ENCODE measurements around the gene ATP8A1. TPM values are rescaled to one million over a fixed set of nuclear protein-coding genes. Genes with fewer than 3 reads are reported as not detected.

ATP8A1 gene
- total RNA-seq, 6 donors from 2014 or later, result 39.5 to 264 (median 144) TPM

DNA sequence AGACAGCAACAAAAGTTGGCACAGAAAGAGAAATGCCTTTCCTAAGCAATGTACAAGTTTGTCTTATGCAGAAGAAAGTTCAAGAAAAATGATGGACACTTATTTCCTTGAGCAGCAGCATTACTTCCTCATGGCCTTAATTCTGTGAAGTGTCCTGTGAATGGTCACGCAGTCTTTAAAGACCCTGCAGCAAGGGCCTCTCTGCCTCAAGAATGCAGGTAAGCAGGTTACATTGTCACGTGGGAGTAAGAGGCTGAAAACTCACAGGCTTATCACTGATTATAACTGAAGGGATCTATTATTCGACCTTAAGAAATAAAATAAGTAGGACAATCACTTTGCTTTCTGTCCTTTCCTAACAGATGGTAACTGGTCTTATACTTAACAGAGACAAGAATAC is 109.1 kb downstream of the ATP8A1 start:
- Histone ChIP-seq H3K27ac (no peak overlapping the region), H3K27me3 (no peaks in the 10 kb centered on the region), H3K4me3 (no peak overlapping the region), H3K9me3 (no peaks in the 10 kb centered on the region), H3K4me1 (no peaks in the 10 kb centered on the region), H3K36me3 (peaks cover 0 to 25% (median 3%) of the 10 kb centered on the region in 4 donors)
- DNase-seq, result no peak
- no peak for ATAC-seq (ENCODE audit: low FRiP score in 2 of 2)
- WGBS, 2 donors, result 69 to 85% methylated on average over 3 of the region's 3 CpGs
- TF ChIP-seq POLR2AphosphoS5 (IDR thresholded peaks at IDR 0.05) (no peak), POLR2A (IDR thresholded peaks at IDR 0.05) (no peak), EP300 (IDR thresholded peaks at IDR 0.05) (no peak)
- TF ChIP-seq, protein P1, sequence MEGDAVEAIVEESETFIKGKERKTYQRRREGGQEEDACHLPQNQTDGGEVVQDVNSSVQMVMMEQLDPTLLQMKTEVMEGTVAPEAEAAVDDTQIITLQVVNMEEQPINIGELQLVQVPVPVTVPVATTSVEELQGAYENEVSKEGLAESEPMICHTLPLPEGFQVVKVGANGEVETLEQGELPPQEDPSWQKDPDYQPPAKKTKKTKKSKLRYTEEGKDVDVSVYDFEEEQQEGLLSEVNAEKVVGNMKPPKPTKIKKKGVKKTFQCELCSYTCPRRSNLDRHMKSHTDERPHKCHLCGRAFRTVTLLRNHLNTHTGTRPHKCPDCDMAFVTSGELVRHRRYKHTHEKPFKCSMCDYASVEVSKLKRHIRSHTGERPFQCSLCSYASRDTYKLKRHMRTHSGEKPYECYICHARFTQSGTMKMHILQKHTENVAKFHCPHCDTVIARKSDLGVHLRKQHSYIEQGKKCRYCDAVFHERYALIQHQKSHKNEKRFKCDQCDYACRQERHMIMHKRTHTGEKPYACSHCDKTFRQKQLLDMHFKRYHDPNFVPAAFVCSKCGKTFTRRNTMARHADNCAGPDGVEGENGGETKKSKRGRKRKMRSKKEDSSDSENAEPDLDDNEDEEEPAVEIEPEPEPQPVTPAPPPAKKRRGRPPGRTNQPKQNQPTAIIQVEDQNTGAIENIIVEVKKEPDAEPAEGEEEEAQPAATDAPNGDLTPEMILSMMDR (IDR thresholded peaks at IDR 0.05), result no peak

DNA sequence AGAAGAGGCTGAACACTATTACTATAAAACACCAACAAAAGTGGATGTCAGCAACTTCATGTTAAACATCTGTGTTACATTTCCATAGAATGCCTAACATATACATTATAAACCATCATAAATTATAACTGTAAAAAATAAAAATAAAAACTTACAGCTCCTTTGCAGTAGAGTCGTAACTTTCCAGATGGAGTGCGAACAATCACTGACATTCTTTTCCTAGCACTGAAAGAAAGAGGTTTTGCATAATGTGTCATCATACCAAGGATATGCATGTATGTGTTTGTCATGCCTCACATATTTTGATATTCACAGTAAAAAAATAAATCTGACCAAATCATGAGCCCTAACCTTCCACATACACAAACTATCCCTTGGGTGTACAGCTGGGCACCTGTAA is 113.1 kb downstream of the ATP8A1 start:
- H3K4me1 ChIP-seq, result no peaks in the 10 kb centered on the region
- H3K27me3 ChIP-seq, result no peaks in the 10 kb centered on the region
- 90 to 94% methylated on average over 2 of the region's 2 CpGs for WGBS, 2 donors
- no peaks in the 10 kb centered on the region for H3K9me3 ChIP-seq
- H3K27ac ChIP-seq, result no peak overlapping the region
- ATAC-seq (ENCODE audit: low FRiP score in 2 of 2) (no peak), DNase-seq (no peak)
- H3K36me3 ChIP-seq, result no peaks in the 10 kb centered on the region
- TF ChIP-seq EP300 (IDR thresholded peaks at IDR 0.05) (no peak), POLR2AphosphoS5 (IDR thresholded peaks at IDR 0.05) (no peak), POLR2A (IDR thresholded peaks at IDR 0.05) (no peak)
- TF ChIP-seq, protein P1 (IDR thresholded peaks at IDR 0.05), result no peak
- no peak overlapping the region for H3K4me3 ChIP-seq

DNA sequence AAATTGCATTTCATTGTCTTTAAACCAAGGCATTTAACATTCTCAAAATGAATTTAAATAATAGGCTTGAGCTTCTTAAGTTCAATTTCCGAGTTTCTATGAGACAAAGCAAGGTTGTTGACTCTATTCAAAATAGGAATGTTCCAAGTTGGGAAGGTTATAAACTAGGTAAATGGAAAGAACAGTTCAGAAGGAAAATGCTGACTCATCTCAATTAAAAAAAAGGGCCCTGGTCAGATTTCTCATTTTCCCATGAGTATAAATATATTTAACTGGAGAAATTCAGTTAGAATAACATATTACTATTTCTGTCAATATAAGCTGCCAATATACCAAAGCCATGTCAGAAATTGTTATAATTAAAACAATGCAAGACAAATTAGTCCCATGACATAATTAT is 113.8 kb downstream of the ATP8A1 start:
- H3K36me3 ChIP-seq, result no peaks in the 10 kb centered on the region
- WGBS, 2 donors, result 89 to 95% methylated on average over 1 of the region's 1 CpG
- no peaks in the 10 kb centered on the region for H3K9me3 ChIP-seq
- TF ChIP-seq EP300 (IDR thresholded peaks at IDR 0.05) (no peak), POLR2A (IDR thresholded peaks at IDR 0.05) (no peak), POLR2AphosphoS5 (IDR thresholded peaks at IDR 0.05) (no peak)
- TF ChIP-seq, protein P1 (IDR thresholded peaks at IDR 0.05), result no peak
- H3K4me1 ChIP-seq, result no peaks in the 10 kb centered on the region
- H3K4me3 ChIP-seq, result no peak overlapping the region
- DNase-seq (no peak), ATAC-seq (ENCODE audit: low FRiP score in 2 of 2) (no peak)
- no peak overlapping the region for H3K27ac ChIP-seq
- H3K27me3 ChIP-seq, result no peaks in the 10 kb centered on the region

DNA sequence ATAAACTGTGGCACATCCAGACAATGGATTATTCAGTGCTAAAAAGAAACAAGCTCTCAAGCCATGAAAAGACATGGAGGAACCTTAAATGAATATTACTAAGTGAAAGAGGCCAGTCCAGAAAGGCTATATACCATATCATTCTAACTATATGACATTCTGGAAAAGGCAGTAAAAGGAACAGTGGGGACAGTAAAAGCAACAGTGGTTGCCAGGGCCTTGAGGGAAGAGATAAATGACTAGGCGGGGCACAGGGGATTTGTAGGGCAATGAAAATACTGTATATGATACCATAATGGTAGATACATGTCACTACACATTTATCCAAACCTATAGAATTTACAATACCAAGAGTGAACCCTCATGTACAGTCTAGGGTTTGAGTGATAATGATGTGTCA is 115.3 kb downstream of the ATP8A1 start:
- H3K27ac ChIP-seq, result no peak overlapping the region
- no peak for DNase-seq
- H3K4me1 ChIP-seq, result no peaks in the 10 kb centered on the region
- no peaks in the 10 kb centered on the region for H3K27me3 ChIP-seq
- 91 to 100% methylated on average over 1 of the region's 1 CpG for WGBS, 2 donors
- ATAC-seq (ENCODE audit: low FRiP score in 2 of 2), result no peak
- no peaks in the 10 kb centered on the region for H3K36me3 ChIP-seq
- H3K9me3 ChIP-seq, result no peaks in the 10 kb centered on the region
- TF ChIP-seq POLR2AphosphoS5 (IDR thresholded peaks at IDR 0.05), result no peak
- no peak for TF ChIP-seq EP300 (IDR thresholded peaks at IDR 0.05)
- no peak for TF ChIP-seq POLR2A (IDR thresholded peaks at IDR 0.05)
- TF ChIP-seq, protein P1 (IDR thresholded peaks at IDR 0.05), result no peak
- H3K4me3 ChIP-seq, result no peak overlapping the region

DNA sequence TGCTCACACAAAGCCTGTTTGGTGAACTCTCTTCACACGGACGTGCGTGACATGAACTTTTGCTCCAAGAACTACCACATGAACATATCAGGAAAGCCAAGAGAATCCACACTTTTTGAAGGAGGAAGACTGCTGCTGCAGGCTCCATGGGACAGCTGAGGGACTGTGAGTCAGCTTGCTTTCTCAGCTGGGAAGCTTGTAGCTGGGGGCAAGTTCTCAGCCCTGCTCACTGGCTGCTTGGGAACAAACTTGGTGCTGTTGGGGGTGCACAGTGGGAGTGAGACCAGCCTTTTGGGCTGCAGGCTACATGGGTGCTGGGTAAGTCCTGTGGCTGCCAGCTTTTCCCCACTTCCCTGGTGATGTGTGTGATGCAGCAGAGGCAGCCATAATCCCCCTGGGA is 123.9 kb downstream of the ATP8A1 start:
- TF ChIP-seq EP300 (IDR thresholded peaks at IDR 0.05), result no peak
- TF ChIP-seq POLR2A (IDR thresholded peaks at IDR 0.05), result no peak
- no peak for TF ChIP-seq POLR2AphosphoS5 (IDR thresholded peaks at IDR 0.05)
- TF ChIP-seq, protein P1 (IDR thresholded peaks at IDR 0.05), result no peak
- 93 to 97% methylated on average over 3 of the region's 3 CpGs for WGBS, 2 donors
- H3K36me3 ChIP-seq, result peaks cover 4 to 16% (median 10%) of the 10 kb centered on the region in 4 donors
- H3K27me3 ChIP-seq, result no peaks in the 10 kb centered on the region
- no peak overlapping the region for H3K4me3 ChIP-seq
- DNase-seq (no peak), ATAC-seq (ENCODE audit: low FRiP score in 2 of 2) (no peak)
- H3K4me1 ChIP-seq, result no peaks in the 10 kb centered on the region
- H3K27ac ChIP-seq, result no peak overlapping the region
- H3K9me3 ChIP-seq, result no peaks in the 10 kb centered on the region

All from upper lobe of left lung (tissue), 6 donors.